A673 (cell line): Measurements from ENCODE around the gene USP3. TPM values are rescaled to one million over a fixed set of nuclear protein-coding genes. Genes with fewer than 3 reads are reported as not detected.
A peak's percentile ranks its signal among the peaks of the same experiment; 100 is the strongest.

Experiments
- BruUV-seq: library from RNA; stranded (reverse); fragments of 400-500 nt; replicated peaks from 2 replicates; lab custom pipeline; 2021; lab: Mats Ljungman, UMichigan
- CTCF ChIA-PET: fragments of 300-600 bp; sonication (Branson Sonifier 250); formaldehyde crosslinking; loops from one replicate; lab custom pipeline; 2022; ENCODE audit warnings: antibody characterized with exemption; lab: Charles Lee
- POLR2A ChIA-PET: fragments of 300-600 bp; sonication (Branson Sonifier 250); formaldehyde crosslinking; loops from one replicate; lab custom pipeline; 2022; ENCODE audit warnings: antibody characterized with exemption; ENCODE audit not compliant: low non-redundant PET; lab: Charles Lee
- DNase-seq: peaks from one replicate; pipeline ENCODE4 v3.0.0-alpha.2; 2015; ENCODE audit warnings: low spot score
- H3K27ac ChIP-seq: fragments of 200-600 bp; sonication (generic); 2 replicates; pipeline ENCODE4 v1.5.1; 2016; ENCODE audit warnings: mixed run types, low read depth, mild to moderate bottlenecking, mixed read lengths, antibody characterized with exemption, low read length; ENCODE audit not compliant: poor library complexity, severe bottlenecking
- H3K27me3 ChIP-seq: fragments of 200-600 bp; sonication (generic); replicated peaks from 2 replicates; pipeline ENCODE4 v1.6.1; 2017; ENCODE audit warnings: mixed run types, low read depth, mild to moderate bottlenecking, mixed read lengths, antibody characterized with exemption, low read length; ENCODE audit not compliant: insufficient read depth, poor library complexity
- H3K36me3 ChIP-seq: fragments of 200-600 bp; sonication (generic); 2 replicates; pipeline ENCODE4 v1.6.1; 2016; ENCODE audit warnings: mixed run types, mild to moderate bottlenecking, mixed read lengths, antibody characterized with exemption, low read length; ENCODE audit not compliant: insufficient read depth, poor library complexity, severe bottlenecking
- H3K4me1 ChIP-seq: fragments of 200-600 bp; sonication (generic); 2 replicates; pipeline ENCODE4 v1.6.1; 2017; ENCODE audit warnings: mixed run types, mild to moderate bottlenecking, mixed read lengths, antibody characterized with exemption, low read length; ENCODE audit not compliant: insufficient read depth, poor library complexity, severe bottlenecking
- H3K4me3 ChIP-seq: fragments of 200-600 bp; sonication (generic); 2 replicates; pipeline ENCODE4 v1.5.1; 2016; ENCODE audit warnings: low read depth, mixed run types, mild to moderate bottlenecking, mixed read lengths, low read length; ENCODE audit not compliant: poor library complexity, severe bottlenecking
- H3K9me3 ChIP-seq: fragments of 200-600 bp; sonication (generic); 2 replicates; pipeline ENCODE4 v1.6.1; 2016; ENCODE audit warnings: mixed run types, low read depth, mild to moderate bottlenecking, mixed read lengths, antibody characterized with exemption, low read length; ENCODE audit not compliant: poor library complexity, severe bottlenecking
- EZH2 ChIP-seq: fragments of 200-600 bp; sonication (generic); IDR thresholded peaks from 2 replicates; pipeline ENCODE4 v1.6.1; 2017; ENCODE audit warnings: borderline replicate concordance, low read depth, mild to moderate bottlenecking, mixed read lengths, antibody characterized with exemption, low read length; ENCODE audit not compliant: poor library complexity, severe bottlenecking
- intact Hi-C: fragments of 100-400 bp; cut with micrococcal nuclease; formaldehyde crosslinking; loops from one replicate; pipeline ENCODE4 v1.10.0; 2022; ENCODE audit not compliant: unreplicated experiment
- total RNA-seq: library from RNA; stranded (reverse); gene quantifications from 2 replicates; pipeline ENCODE4 v1.2.3, GENCODE V29; 2021
- TF ChIP-seq, protein P1 (sequence below): fragments of 300-800, 200-600 bp; sonication (generic); conservative IDR thresholded peaks from 2 replicates; pipeline ENCODE4 v1.5.1; 2017; ENCODE audit warnings: low read depth, mild to moderate bottlenecking, antibody characterized with exemption, low read length, moderate library complexity, mixed read lengths

Gene USP3
- total RNA-seq, 1 experiment from 2014 or later, result 65.3 TPM

DNA sequence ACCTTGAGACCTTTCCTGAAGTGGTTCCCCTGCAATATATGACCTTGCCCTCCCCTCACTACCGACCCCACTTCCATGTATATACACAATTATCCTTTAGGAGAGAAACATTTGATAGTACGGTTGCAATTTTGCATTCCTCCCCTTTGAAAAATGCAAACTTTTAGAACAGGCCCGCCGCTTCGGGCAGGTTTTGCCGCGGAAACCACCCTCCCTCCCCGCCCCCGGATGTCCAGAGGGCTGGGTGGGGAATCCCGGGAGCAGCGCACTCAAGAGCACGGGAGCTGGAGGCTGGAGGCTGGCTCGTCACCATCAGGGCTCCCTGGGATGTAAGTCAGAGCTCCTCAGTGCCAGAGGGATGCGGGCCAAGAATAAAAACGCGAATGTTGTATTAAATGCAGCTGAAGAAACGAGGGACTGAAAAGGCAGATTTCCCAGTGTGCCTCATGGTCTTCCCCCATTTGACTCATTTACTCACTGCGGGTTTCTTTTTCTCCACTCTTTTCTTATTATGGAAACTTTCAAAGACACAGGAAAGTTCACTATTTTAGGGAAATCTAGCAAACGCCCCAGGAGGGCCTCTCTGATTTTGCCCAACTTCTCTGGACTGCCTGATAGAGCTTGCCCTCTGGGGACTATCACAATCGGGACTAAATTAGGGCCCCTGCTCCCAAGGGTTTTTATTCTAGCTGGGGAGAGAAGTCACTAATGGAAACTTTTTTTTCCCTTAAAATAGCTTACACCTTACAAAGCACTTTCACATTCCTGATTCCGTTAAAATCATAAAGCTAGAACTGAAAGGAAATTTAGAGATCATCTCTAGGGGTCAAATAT is 2.9 kb upstream of the USP3 start:
- intact Hi-C loops, result loop anchor here (5.0 to 10.0 kb wide), 2 partner anchors 101 to 217 kb away; no protein-coding TSS in a partner anchor
- ChIA-PET CTCF (no interaction called here), POLR2A (no interaction called here)
- Histone ChIP-seq H3K27me3 (no peaks in the 10 kb centered on the region), H3K9me3 (no peaks in the 10 kb centered on the region), H3K4me3 (no peak overlapping the region), H3K27ac (no peak overlapping the region), H3K36me3 (no peaks in the 10 kb centered on the region), H3K4me1 (peaks cover 31% of the 10 kb centered on the region)
- TF ChIP-seq EZH2, result no peak
- TF ChIP-seq, protein P1, sequence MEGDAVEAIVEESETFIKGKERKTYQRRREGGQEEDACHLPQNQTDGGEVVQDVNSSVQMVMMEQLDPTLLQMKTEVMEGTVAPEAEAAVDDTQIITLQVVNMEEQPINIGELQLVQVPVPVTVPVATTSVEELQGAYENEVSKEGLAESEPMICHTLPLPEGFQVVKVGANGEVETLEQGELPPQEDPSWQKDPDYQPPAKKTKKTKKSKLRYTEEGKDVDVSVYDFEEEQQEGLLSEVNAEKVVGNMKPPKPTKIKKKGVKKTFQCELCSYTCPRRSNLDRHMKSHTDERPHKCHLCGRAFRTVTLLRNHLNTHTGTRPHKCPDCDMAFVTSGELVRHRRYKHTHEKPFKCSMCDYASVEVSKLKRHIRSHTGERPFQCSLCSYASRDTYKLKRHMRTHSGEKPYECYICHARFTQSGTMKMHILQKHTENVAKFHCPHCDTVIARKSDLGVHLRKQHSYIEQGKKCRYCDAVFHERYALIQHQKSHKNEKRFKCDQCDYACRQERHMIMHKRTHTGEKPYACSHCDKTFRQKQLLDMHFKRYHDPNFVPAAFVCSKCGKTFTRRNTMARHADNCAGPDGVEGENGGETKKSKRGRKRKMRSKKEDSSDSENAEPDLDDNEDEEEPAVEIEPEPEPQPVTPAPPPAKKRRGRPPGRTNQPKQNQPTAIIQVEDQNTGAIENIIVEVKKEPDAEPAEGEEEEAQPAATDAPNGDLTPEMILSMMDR, result no peak
- peak; percentile 31 for DNase-seq
- BruUV-seq, result no TSS peak

DNA sequence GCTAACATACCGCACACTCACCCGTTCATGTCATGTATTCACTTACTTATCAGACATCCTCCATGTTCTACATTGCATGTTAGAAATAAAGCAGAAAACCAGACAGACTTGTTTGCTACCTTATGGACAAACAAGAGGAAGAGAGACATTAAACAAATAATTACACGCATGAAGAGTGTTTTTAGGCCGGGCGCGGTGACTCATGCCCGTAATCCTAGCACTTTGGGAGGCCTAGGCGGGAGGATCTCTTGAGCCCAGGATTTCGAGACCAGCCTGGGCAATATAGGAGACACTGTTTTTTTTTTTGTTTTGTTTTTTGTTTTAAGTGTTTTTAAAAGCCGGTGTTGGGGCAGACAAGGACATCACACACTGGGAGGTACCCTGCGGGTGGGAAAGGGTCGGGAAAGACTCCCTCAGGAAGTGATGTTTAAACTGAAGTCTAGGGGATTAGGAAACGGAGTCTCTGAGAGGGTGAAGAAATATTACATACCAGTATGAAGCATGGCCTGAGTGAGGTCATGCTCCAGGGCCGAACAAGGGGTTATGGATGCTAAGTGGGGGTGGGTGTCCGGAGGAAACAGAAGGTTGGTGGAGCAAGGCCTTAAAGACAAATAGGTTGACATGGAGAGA is 2.1 kb upstream of the USP3 start:
- Histone ChIP-seq H3K27me3 (no peaks in the 10 kb centered on the region), H3K9me3 (no peaks in the 10 kb centered on the region), H3K27ac (no peak overlapping the region), H3K4me1 (peaks cover 39% of the 10 kb centered on the region), H3K36me3 (no peaks in the 10 kb centered on the region), H3K4me3 (no peak overlapping the region)
- no TSS peak for BruUV-seq
- CTCF ChIA-PET, result no interaction called here
- no peak for TF ChIP-seq EZH2
- TF ChIP-seq, protein P1, result no peak
- intact Hi-C loops, result loop anchor here (5.0 to 10.0 kb wide), 2 partner anchors 100 to 217 kb away; no protein-coding TSS in a partner anchor
- POLR2A ChIA-PET, result no interaction called here
- peak; percentile 41 for DNase-seq

DNA sequence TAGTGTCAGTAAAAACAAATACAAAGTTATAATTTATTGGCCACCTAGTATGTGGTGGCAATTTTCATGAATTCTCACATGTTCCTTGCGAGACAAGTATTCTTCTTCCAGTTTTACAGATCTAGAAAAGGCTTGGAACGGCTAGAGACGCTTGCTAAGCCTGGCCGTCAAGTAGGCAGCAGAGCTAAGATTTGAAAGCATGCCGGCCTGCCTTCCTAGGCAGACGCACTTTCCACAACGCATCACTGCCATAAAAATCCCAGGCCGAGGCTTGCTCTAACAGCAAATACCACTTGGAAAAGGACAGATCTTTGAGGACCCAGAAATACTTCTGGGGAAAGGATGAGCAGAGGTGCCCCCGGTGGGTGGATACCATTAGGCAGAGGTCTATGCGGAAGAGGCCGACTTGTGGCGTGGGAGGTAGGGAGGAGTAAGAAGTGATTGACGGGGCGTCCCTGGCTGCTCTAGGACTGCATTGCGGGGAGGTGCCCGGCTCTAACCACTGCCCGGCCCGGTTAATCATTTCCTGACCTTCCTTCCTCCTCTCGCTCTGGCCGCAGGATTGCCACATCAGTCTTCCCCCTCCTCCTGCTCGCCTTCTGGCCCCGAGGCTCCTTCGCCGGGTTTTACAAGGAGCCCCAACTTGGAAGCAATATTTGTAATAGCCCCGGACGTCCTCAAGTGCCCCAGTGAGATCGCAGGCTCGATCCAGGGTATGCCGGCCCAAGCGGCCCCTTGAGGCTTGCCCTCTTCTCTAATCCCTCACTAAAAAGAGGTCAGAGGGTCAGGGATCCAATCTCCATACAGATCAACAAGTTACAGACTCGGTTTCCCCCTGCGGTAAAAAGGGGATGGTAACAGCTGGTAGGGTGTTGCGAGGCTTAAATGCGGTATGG is 1.3 kb upstream of the USP3 start:
- no peaks in the 10 kb centered on the region for H3K9me3 ChIP-seq
- DNase-seq, result no peak
- ChIA-PET POLR2A (no interaction called here), CTCF (interaction anchor here (1.2 kb wide), 1 partner anchor 36 kb away, joined by 5 read pairs; no protein-coding TSS in a partner anchor)
- H3K27me3 ChIP-seq, result no peaks in the 10 kb centered on the region
- peak overlapping the region; percentile 82 for H3K27ac ChIP-seq
- peak overlapping the region; percentile 85 for H3K4me3 ChIP-seq
- peaks cover 47% of the 10 kb centered on the region for H3K4me1 ChIP-seq
- no peaks in the 10 kb centered on the region for H3K36me3 ChIP-seq
- no peak for TF ChIP-seq EZH2
- TF ChIP-seq, protein P1, result no peak
- BruUV-seq, result no TSS peak
- intact Hi-C loops, result loop anchor here (5.0 to 10.0 kb wide), 2 partner anchors 99 to 218 kb away; no protein-coding TSS in a partner anchor
